HEK293 (cell line): ENCODE results near the gene SEPTIN3.

Experiments
- CTCF ChIA-PET: fragments of 350-600 bp; formaldehyde crosslinking; extraction: SDS; loops from one replicate; lab custom pipeline; 2021; ENCODE audit warnings: antibody characterized with exemption; lab: Yijun Ruan, JAX
- POLR2A ChIA-PET: fragments of 300-600 bp; formaldehyde crosslinking; extraction: SDS; loops from one replicate; lab custom pipeline; 2020; ENCODE audit warnings: antibody characterized with exemption, inconsistent platforms; lab: Yijun Ruan, JAX
- H3K27ac ChIP-seq: fragments of 200-500 bp; sonication (Bioruptor generic); 2 replicates; pipeline ENCODE4 v1.5.1; 2014; ENCODE audit warnings: low read depth, low read length, control low read depth, inconsistent platforms; ENCODE audit errors: extremely low read depth
- H3K36me3 ChIP-seq, 2 experiments: fragments of 200-500 bp in 1 of 2; sonication (Bioruptor generic) in 1 of 2; 1 replicate in 1 of 2; 2 replicates in 1 of 2; pipeline ENCODE4 v1.5.1; 2014 to 2017; ENCODE audit warnings: inconsistent platforms in 2 of 2, low read length in 2 of 2; ENCODE audit not compliant: control insufficient read depth in 2 of 2, insufficient read depth in 1 of 2
- H3K4me1 ChIP-seq: fragments of 200-500 bp; sonication (Bioruptor generic); 2 replicates; pipeline ENCODE4 v1.5.1; 2014; ENCODE audit warnings: mild to moderate bottlenecking, low read length, inconsistent platforms; ENCODE audit not compliant: control insufficient read depth, insufficient read depth
- H3K4me3 ChIP-seq: 2 replicates; pipeline ENCODE4 v1.5.1; 2011; ENCODE audit warnings: low read depth, mild to moderate bottlenecking, control low read depth, low read length, moderate library complexity
- H3K9me3 ChIP-seq: fragments of 200-500 bp; sonication (Bioruptor generic); 2 replicates; pipeline ENCODE4 v1.5.1; 2014; ENCODE audit warnings: low read depth, low read length, inconsistent platforms; ENCODE audit not compliant: control insufficient read depth, insufficient read depth
- CTCF ChIP-seq: fragments of 450-650 bp; formaldehyde crosslinking; IDR thresholded peaks from 2 replicates; pipeline ENCODE4 v1.5.1; 2016; ENCODE audit warnings: missing biosample characterization, missing genetic modification characterization
- FEZF1 ChIP-seq: fragments of 450-650 bp; formaldehyde crosslinking; IDR thresholded peaks from 2 replicates; pipeline ENCODE4 v1.5.1; 2016; ENCODE audit warnings: missing biosample characterization, missing genetic modification characterization
- RBAK ChIP-seq: fragments of 450-650 bp; formaldehyde crosslinking; IDR thresholded peaks from 2 replicates; pipeline ENCODE4 v1.5.1; 2016; ENCODE audit warnings: missing biosample characterization, missing genetic modification characterization
- ZBTB17 ChIP-seq: fragments of 450-650 bp; formaldehyde crosslinking; IDR thresholded peaks from 2 replicates; pipeline ENCODE4 v1.5.1; 2016; ENCODE audit warnings: missing biosample characterization, missing genetic modification characterization
- ZNF19 ChIP-seq: fragments of 450-650 bp; formaldehyde crosslinking; IDR thresholded peaks from 2 replicates; pipeline ENCODE4; 2016; ENCODE audit warnings: missing biosample characterization, missing genetic modification characterization, low read depth
- ZNF248 ChIP-seq: fragments of 450-650 bp; formaldehyde crosslinking; IDR thresholded peaks from 2 replicates; pipeline ENCODE4 v1.5.1; 2017; ENCODE audit warnings: missing biosample characterization, missing genetic modification characterization
- ZNF354C ChIP-seq: fragments of 450-650 bp; formaldehyde crosslinking; IDR thresholded peaks from 2 replicates; pipeline ENCODE4 v1.5.1; 2016; ENCODE audit warnings: missing biosample characterization, missing genetic modification characterization, low read depth, borderline replicate concordance
- ZNF394 ChIP-seq: fragments of 450-650 bp; formaldehyde crosslinking; IDR thresholded peaks from 2 replicates; pipeline ENCODE4 v1.5.1; 2016; ENCODE audit warnings: missing biosample characterization, missing genetic modification characterization, mild to moderate bottlenecking, moderate library complexity, borderline replicate concordance
- ZNF654 ChIP-seq: fragments of 450-650 bp; formaldehyde crosslinking; IDR thresholded peaks from 2 replicates; pipeline ENCODE4 v1.5.1; 2016; ENCODE audit warnings: low read depth, missing biosample characterization, missing genetic modification characterization
- ZNF658 ChIP-seq: fragments of 450-650 bp; formaldehyde crosslinking; IDR thresholded peaks from 2 replicates; pipeline ENCODE4; 2016; ENCODE audit warnings: missing biosample characterization, missing genetic modification characterization
- ZNF707 ChIP-seq: fragments of 450-650 bp; formaldehyde crosslinking; IDR thresholded peaks from 2 replicates; pipeline ENCODE4 v1.5.1; 2016; ENCODE audit warnings: missing biosample characterization, missing genetic modification characterization
- ZSCAN16 ChIP-seq: fragments of 450-650 bp; formaldehyde crosslinking; IDR thresholded peaks from 2 replicates; pipeline ENCODE4 v1.5.1; 2016; ENCODE audit warnings: missing biosample characterization, missing genetic modification characterization
- TF ChIP-seq, protein P1 (sequence below): fragments of 450-650 bp; formaldehyde crosslinking; conservative IDR thresholded peaks from 2 replicates; pipeline ENCODE4 v1.5.1; 2016; ENCODE audit warnings: low read depth, missing biosample characterization, missing genetic modification characterization
- TF ChIP-seq, protein P2 (sequence below): fragments of 450-650 bp; formaldehyde crosslinking; IDR thresholded peaks from 2 replicates; pipeline ENCODE4 v1.5.1; 2016; ENCODE audit warnings: missing biosample characterization, missing genetic modification characterization

The SEPTIN3 gene

DNA sequence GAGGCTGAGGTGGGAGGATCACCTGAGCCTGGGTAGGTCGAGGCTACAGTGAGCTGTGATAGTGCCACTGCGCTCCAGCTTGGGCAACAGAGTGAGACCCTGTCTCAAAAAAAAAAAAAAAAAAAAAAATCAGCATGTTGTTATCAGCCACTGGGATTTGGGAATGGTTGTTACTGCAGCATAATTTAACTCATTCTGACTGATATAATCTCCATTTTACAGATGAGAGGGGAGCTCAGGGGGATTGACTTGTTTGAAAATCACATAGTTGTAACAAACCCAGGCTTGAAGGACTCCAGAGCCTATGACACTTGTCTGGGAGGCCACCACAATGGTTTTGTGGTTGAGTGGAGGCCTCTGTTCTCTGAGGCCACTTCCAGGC, 3.0 kb upstream of the SEPTIN3 start:
- TF ChIP-seq ZNF394 (tag by site-specific recombination) (no peak), RBAK (tag by site-specific recombination) (0 out of 2 replicates have a peak, but pooled peaks have one; percentile 47)
- TF ChIP-seq, all 188 proteins: peak for 1
- POLR2A ChIA-PET = no interaction called here

GRCh38 chr22:41966607-41967240, 2.5 kb upstream of the SEPTIN3 start:
- H3K4me3 ChIP-seq = no peak overlapping the region

More for the DNA sequence above, 3.0 kb upstream of the SEPTIN3 start:
- no peak overlapping the region for H3K4me3 ChIP-seq
- no peak overlapping the region for H3K27ac ChIP-seq
- H3K36me3 ChIP-seq = no peaks in the 10 kb centered on the region
- H3K9me3 ChIP-seq = no peaks in the 10 kb centered on the region
- H3K4me1 ChIP-seq = peaks cover 11% of the 10 kb centered on the region
- CTCF ChIA-PET = interaction anchor here (0.5 to 2.2 kb wide), 15 partner anchors 9 to 1099 kb away, joined by 3 to 6 read pairs (median 4); partner anchors contain the start of gene NDUFA6

More at GRCh38 chr22:41966607-41967240, 2.5 kb upstream of the SEPTIN3 start:
- POLR2A ChIA-PET = interaction anchor here (0.6 to 0.7 kb wide), 3 partner anchors 22 to 402 kb away, joined by 3 to 5 read pairs (median 4); partner anchors contain the start of gene TNFRSF13C
- peaks cover 11% of the 10 kb centered on the region for H3K4me1 ChIP-seq
- CTCF ChIA-PET = interaction anchor here (0.5 to 2.4 kb wide), 19 partner anchors 9 to 603 kb away, joined by 3 to 16 read pairs (median 4); partner anchors contain the start of gene NDUFA6
- TF ChIP-seq ZNF354C (tag by site-specific recombination) = no peak
- TF ChIP-seq ZNF707 = no peak
- TF ChIP-seq ZNF248 (tag by site-specific recombination) = no peak
- peak; percentile 58 for TF ChIP-seq ZNF654
- TF ChIP-seq CTCF (tag by site-specific recombination) = peak; percentile 77; the same call in 1 of the 2 replicates
- TF ChIP-seq, protein P1, sequence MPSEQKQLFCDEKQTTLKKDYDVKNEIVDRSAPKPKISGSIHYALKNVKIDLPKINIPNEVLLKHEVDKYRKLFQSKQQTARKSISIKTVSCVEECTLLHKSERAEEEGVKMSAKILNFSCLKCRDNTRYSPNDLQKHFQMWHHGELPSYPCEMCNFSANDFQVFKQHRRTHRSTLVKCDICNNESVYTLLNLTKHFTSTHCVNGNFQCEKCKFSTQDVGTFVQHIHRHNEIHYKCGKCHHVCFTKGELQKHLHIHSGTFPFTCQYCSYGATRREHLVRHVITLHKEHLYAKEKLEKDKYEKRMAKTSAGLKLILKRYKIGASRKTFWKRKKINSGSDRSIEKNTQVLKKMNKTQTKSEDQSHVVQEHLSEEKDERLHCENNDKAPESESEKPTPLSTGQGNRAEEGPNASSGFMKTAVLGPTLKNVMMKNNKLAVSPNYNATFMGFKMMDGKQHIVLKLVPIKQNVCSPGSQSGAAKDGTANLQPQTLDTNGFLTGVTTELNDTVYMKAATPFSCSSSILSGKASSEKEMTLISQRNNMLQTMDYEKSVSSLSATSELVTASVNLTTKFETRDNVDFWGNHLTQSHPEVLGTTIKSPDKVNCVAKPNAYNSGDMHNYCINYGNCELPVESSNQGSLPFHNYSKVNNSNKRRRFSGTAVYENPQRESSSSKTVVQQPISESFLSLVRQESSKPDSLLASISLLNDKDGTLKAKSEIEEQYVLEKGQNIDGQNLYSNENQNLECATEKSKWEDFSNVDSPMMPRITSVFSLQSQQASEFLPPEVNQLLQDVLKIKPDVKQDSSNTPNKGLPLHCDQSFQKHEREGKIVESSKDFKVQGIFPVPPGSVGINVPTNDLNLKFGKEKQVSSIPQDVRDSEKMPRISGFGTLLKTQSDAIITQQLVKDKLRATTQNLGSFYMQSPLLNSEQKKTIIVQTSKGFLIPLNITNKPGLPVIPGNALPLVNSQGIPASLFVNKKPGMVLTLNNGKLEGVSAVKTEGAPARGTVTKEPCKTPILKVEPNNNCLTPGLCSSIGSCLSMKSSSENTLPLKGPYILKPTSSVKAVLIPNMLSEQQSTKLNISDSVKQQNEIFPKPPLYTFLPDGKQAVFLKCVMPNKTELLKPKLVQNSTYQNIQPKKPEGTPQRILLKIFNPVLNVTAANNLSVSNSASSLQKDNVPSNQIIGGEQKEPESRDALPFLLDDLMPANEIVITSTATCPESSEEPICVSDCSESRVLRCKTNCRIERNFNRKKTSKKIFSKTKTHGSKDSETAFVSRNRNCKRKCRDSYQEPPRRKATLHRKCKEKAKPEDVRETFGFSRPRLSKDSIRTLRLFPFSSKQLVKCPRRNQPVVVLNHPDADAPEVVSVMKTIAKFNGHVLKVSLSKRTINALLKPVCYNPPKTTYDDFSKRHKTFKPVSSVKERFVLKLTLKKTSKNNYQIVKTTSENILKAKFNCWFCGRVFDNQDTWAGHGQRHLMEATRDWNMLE = no peak
- TF ChIP-seq ZNF658 (tag by site-specific recombination) = no peak
- no peak for TF ChIP-seq ZNF19 (tag by site-specific recombination)
- no peak for TF ChIP-seq ZSCAN16
- no peak for TF ChIP-seq FEZF1
- TF ChIP-seq, protein P2, sequence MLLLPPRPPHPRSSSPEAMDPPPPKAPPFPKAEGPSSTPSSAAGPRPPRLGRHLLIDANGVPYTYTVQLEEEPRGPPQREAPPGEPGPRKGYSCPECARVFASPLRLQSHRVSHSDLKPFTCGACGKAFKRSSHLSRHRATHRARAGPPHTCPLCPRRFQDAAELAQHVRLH (tag by site-specific recombination) = no peak
- peak; percentile 25; the same call in 1 of the 2 replicates for TF ChIP-seq ZBTB17
- H3K36me3 ChIP-seq = no peaks in the 10 kb centered on the region
- no peak overlapping the region for H3K27ac ChIP-seq
- no peaks in the 10 kb centered on the region for H3K9me3 ChIP-seq
